HG03139 (cell line): Measurements from ENCODE around the gene TAF12.
"Not testable (repeated sequence)": the region's sequence is repeated elsewhere in the genome, so short reads cannot be mapped to it uniquely, and the experiment has no call there.

Experiments
- ATAC-seq: cut with Tn5 transposase; IDR thresholded peaks from one replicate; pipeline ENCODE4 v1.9.1; 2021; ENCODE audit not compliant: unreplicated experiment

Gene TAF12

GRCh38 chr1:28582248-28582615 lies 60.6 kb downstream of the TAF12 start:
- no peak for ATAC-seq

- peak; percentile 80 for ATAC-seq
These were observed 61.2 kb downstream of the TAF12 start for GRCh38 chr1:28581531-28582247.

- peak; percentile 5 for ATAC-seq
These were observed 61.9 kb downstream of the TAF12 start for GRCh38 chr1:28580722-28581530.

GRCh38 chr1:28579401-28579800 lies 63.5 kb downstream of the TAF12 start:
- ATAC-seq = no peak

- no peak for ATAC-seq
These were observed 64.1 kb downstream of the TAF12 start for GRCh38 chr1:28578696-28579218.

GRCh38 chr1:28577738-28578536 lies 64.9 kb downstream of the TAF12 start:
- no peak for ATAC-seq

- ATAC-seq = no peak
These were observed 65.7 kb downstream of the TAF12 start for GRCh38 chr1:28577052-28577678.

- ATAC-seq = no peak
These were observed 69.3 kb downstream of the TAF12 start for GRCh38 chr1:28573564-28573963.

GRCh38 chr1:28572891-28573290 lies 70.0 kb downstream of the TAF12 start:
- not testable (repeated sequence) for ATAC-seq

- no peak for ATAC-seq
These were observed 71.0 kb downstream of the TAF12 start for GRCh38 chr1:28571911-28572310.

GRCh38 chr1:28566931-28567330 lies 75.9 kb downstream of the TAF12 start:
- ATAC-seq = no peak

GRCh38 chr1:28565726-28566125 lies 77.1 kb downstream of the TAF12 start:
- ATAC-seq = no peak

- ATAC-seq = no peak
These were observed 77.8 kb downstream of the TAF12 start for GRCh38 chr1:28565040-28565439.

GRCh38 chr1:28564310-28564709 lies 78.6 kb downstream of the TAF12 start:
- no peak for ATAC-seq

GRCh38 chr1:28560886-28561285 lies 82.0 kb downstream of the TAF12 start:
- ATAC-seq = no peak
